Measurements from ENCODE around the gene CCNL2.
"Not testable (repeated sequence)": the region's sequence is repeated elsewhere in the genome, so short reads cannot be mapped to it uniquely, and the experiment has no call there.

Gene CCNL2

DNA sequence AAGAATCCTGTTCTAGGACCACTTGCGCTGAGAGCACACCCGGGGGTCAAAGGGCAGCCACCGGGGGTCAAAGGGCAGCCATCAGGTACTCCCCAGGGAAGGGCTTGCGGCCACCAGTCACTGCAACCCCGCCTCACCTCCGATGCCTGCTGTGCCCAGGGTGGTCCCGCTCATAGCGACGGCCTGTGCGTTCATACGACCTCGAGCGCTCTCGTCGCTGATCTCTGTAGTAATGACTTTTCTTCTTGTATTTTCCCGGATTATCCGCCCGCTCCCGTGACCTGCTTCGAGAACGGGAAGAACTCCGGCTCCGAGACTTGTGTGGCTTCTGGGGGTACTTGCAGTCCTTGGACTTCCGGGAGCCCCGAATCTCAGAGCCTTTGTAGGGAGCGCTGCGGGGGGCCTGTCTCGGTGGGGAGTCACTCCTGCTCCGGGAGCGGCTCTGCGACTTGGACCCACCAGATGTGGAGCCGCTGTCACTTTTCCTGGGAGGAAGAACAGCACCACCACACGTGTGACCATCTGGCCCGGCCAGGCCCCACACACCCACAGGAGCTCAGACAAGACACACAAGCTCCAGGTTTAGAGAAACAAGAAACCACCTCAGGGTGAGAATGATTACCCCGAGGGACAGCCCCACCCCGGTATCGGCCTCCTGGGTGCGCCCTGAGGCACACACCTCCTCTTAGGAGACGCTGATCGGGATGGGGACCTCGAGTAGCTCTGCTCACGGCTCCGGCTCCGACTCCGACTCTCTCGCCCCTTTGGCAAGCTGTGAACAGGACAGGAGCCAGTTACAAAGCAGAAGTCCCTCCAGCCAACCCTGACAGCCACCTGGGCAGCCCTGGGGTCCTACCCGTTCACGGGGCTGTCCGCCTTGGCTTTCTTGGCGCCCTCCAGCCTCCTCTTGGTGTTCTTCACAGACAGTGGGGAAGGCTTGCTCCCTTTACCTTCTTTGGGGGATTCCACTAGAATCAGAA is 11.7 kb downstream of the CCNL2 start:
- Histone ChIP-seq H3K27ac (ENCODE audit: low read length) (no peak overlapping the region), H3K4me3 (ENCODE audit: low read length) (no peak overlapping the region), H3K4me1 (ENCODE audit: insufficient read depth, low read length) (no peaks in the 10 kb centered on the region), H3K27me3 (ENCODE audit: insufficient read depth, low read length) (no peaks in the 10 kb centered on the region), H3K9ac (ENCODE audit: low read depth, low read length) (no peak overlapping the region), H3K36me3 (ENCODE audit: insufficient read depth, low read depth, low read length) (peaks cover 74% of the 10 kb centered on the region), H3K9me3 (ENCODE audit: insufficient read depth, low read depth, low read length) (no peaks in the 10 kb centered on the region)

- Histone ChIP-seq H3K27ac (ENCODE audit: low read length) (no peak overlapping the region), H3K4me3 (ENCODE audit: low read length) (no peak overlapping the region), H3K9me3 (ENCODE audit: insufficient read depth, low read depth, low read length) (no peaks in the 10 kb centered on the region), H3K36me3 (ENCODE audit: insufficient read depth, low read depth, low read length) (peaks cover 59% of the 10 kb centered on the region), H3K4me1 (ENCODE audit: insufficient read depth, low read length) (no peaks in the 10 kb centered on the region), H3K27me3 (ENCODE audit: insufficient read depth, low read length) (no peaks in the 10 kb centered on the region), H3K9ac (ENCODE audit: low read depth, low read length) (no peak overlapping the region)
These were observed 13.2 kb downstream of the CCNL2 start for GRCh38 chr1:1385931-1386330.

- not testable (repeated sequence) for H3K9me3 ChIP-seq (ENCODE audit: insufficient read depth, low read depth, low read length); H3K27ac ChIP-seq (ENCODE audit: low read length); H3K27me3 ChIP-seq (ENCODE audit: insufficient read depth, low read length); H3K4me1 ChIP-seq (ENCODE audit: insufficient read depth, low read length); H3K4me3 ChIP-seq (ENCODE audit: low read length); H3K9ac ChIP-seq (ENCODE audit: low read depth, low read length)
- H3K36me3 ChIP-seq (ENCODE audit: insufficient read depth, low read depth, low read length): peaks cover 53% of the 10 kb centered on the region
These were observed 13.8 kb downstream of the CCNL2 start for GRCh38 chr1:1385339-1385738.

- Histone ChIP-seq H3K36me3 (ENCODE audit: insufficient read depth, low read depth, low read length) (peaks cover 13% of the 10 kb centered on the region), H3K9ac (ENCODE audit: low read depth, low read length) (no peak overlapping the region), H3K4me3 (ENCODE audit: low read length) (no peak overlapping the region), H3K27ac (ENCODE audit: low read length) (no peak overlapping the region), H3K27me3 (ENCODE audit: insufficient read depth, low read length) (no peaks in the 10 kb centered on the region), H3K4me1 (ENCODE audit: insufficient read depth, low read length) (no peaks in the 10 kb centered on the region), H3K9me3 (ENCODE audit: insufficient read depth, low read depth, low read length) (no peaks in the 10 kb centered on the region)
These were observed 17.8 kb downstream of the CCNL2 start for GRCh38 chr1:1381294-1381693.

GRCh38 chr1:1380860-1381259 is 18.3 kb downstream of the CCNL2 start:
- Histone ChIP-seq H3K9me3 (ENCODE audit: insufficient read depth, low read depth, low read length) (no peaks in the 10 kb centered on the region), H3K27me3 (ENCODE audit: insufficient read depth, low read length) (no peaks in the 10 kb centered on the region), H3K9ac (ENCODE audit: low read depth, low read length) (no peak overlapping the region), H3K4me1 (ENCODE audit: insufficient read depth, low read length) (no peaks in the 10 kb centered on the region), H3K27ac (ENCODE audit: low read length) (no peak overlapping the region), H3K36me3 (ENCODE audit: insufficient read depth, low read depth, low read length) (peaks cover 8% of the 10 kb centered on the region), H3K4me3 (ENCODE audit: low read length) (no peak overlapping the region)

DNA sequence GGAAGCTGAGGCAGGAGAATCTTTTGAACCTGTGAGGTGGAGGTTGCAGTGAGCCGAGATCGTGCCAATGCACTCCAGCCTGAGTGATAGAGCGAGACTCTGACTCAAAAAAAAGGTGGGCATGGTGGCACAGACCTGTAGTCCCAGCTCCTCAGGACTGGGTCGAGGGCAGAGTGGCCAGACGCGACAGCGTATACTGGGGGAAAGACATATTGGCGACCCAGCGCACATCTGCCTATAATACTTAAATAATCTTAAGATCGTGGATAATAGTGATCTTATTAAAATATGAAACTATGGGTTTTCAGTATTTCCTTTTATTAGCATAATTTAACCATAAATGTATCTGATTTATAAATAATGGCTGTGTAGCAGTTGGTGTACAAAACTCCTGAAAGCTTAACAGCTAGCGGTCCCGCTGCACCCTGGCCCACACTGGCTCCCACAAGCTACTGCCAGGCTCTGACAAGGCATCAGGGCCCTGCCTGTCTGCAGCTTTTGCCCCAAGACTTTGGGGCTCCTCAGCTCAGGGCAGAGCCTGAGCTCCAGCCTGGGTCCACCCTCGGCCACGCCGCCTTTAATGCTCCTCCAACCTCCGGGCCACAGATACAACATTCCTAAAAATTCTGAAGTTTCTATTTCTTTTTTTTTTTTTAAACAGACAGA is 21.5 kb downstream of the CCNL2 start:
- Histone ChIP-seq H3K4me1 (ENCODE audit: insufficient read depth, low read length) (no peaks in the 10 kb centered on the region), H3K36me3 (ENCODE audit: insufficient read depth, low read depth, low read length) (peaks cover 10% of the 10 kb centered on the region; the same call in 1 of the 2 replicates), H3K27me3 (ENCODE audit: insufficient read depth, low read length) (no peaks in the 10 kb centered on the region), H3K9me3 (ENCODE audit: insufficient read depth, low read depth, low read length) (no peaks in the 10 kb centered on the region), H3K9ac (ENCODE audit: low read depth, low read length) (no peak overlapping the region), H3K4me3 (ENCODE audit: low read length) (no peak overlapping the region), H3K27ac (ENCODE audit: low read length) (no peak overlapping the region)

- H3K9ac ChIP-seq (ENCODE audit: low read depth, low read length): no peak overlapping the region
- H3K36me3 ChIP-seq (ENCODE audit: insufficient read depth, low read depth, low read length): peaks cover 10% of the 10 kb centered on the region; the same call in 1 of the 2 replicates
- no peaks in the 10 kb centered on the region for H3K27me3 ChIP-seq (ENCODE audit: insufficient read depth, low read length)
- H3K4me1 ChIP-seq (ENCODE audit: insufficient read depth, low read length): no peaks in the 10 kb centered on the region
- H3K9me3 ChIP-seq (ENCODE audit: insufficient read depth, low read depth, low read length): no peaks in the 10 kb centered on the region
- no peak overlapping the region for H3K27ac ChIP-seq (ENCODE audit: low read length)
- H3K4me3 ChIP-seq (ENCODE audit: low read length): no peak overlapping the region
These were observed 22.4 kb downstream of the CCNL2 start for GRCh38 chr1:1376551-1377226.

- peak within 1 kb of the TSS; percentile 87 for H3K4me3 ChIP-seq (ENCODE audit: low read length)
- H3K9ac ChIP-seq (ENCODE audit: low read depth, low read length): peak within 1 kb of the TSS; percentile 91
- H3K9me3 ChIP-seq (ENCODE audit: insufficient read depth, low read depth, low read length): no peaks in the 10 kb centered on the region
- H3K36me3 ChIP-seq (ENCODE audit: insufficient read depth, low read depth, low read length): peaks cover 10% of the 10 kb centered on the region; the same call in 1 of the 2 replicates
- H3K27ac ChIP-seq (ENCODE audit: low read length): peak within 1 kb of the TSS; percentile 71
- no peaks in the 10 kb centered on the region for H3K27me3 ChIP-seq (ENCODE audit: insufficient read depth, low read length)
- no peaks in the 10 kb centered on the region for H3K4me1 ChIP-seq (ENCODE audit: insufficient read depth, low read length)
These were observed 24.0 kb downstream of the CCNL2 start, which contains the start of gene AURKAIP1 for GRCh38 chr1:1374929-1375662. Gene AURKAIP1, minus strand, starts transcription at chr1:1375207. Its CDS starts 451 bp downstream, at chr1:1374756.

DNA sequence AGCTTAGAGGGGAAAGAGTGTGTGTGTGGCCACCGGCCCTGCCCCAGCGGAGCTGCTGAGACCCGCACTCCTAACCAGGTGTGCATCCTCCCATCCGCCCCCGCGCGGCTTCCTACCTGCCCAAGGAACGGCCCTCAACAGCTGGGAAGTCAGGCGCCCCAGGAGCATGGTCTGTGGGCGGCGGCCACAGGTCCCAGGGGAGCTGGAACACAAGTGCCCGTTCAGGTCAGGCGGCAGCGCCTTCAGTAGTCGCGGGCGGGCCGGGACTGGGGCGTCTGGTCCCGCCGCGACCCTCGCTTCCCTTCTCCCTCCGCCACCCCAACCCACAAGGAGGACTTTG is 24.6 kb downstream of the CCNL2 start:
- no peaks in the 10 kb centered on the region for H3K27me3 ChIP-seq (ENCODE audit: insufficient read depth, low read length)
- H3K4me3 ChIP-seq (ENCODE audit: low read length): peak overlapping the region; percentile 87
- peak overlapping the region; percentile 65 for H3K27ac ChIP-seq (ENCODE audit: low read length)

DNA sequence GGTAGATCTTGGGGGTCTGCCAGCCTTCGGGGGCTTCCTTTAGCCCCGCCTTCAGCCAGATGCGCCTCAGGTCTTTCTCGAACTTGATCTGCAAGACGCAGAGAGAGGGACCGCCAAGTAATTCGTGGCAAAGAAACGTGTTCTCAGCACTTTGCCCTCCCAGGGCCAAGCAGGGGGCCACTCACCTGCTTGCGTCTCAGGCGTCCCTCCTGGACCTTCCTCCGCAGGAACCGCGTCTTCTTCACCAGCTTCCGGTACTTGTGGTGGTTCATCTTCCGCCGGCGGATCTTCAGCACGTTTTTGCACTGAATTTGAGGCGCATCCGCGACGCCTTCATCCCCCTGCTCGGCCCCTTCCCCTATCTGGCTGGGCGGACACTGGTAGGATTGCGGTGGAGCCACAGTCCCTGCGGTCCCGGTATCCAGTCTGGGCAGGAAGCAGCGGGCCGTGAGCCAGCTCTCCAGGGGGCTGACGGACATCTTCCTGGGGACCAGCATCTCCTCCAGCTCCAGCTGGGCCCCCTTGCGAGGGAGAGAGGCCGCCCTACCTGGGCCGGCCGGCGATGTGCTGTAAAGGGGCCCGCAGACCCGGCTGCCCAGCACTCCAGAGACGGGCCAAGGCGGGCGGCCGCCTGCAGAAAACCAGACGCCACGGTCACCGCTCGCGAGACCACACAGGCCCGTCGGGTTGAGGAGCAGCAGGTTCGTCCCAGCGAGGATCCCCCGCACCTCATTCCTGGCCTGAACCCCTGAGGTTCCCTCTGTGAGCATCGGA is 25.1 kb downstream of the CCNL2 start:
- Histone ChIP-seq H3K27me3 (ENCODE audit: insufficient read depth, low read length) (no peaks in the 10 kb centered on the region), H3K4me1 (ENCODE audit: insufficient read depth, low read length) (no peaks in the 10 kb centered on the region), H3K9me3 (ENCODE audit: insufficient read depth, low read depth, low read length) (no peaks in the 10 kb centered on the region), H3K36me3 (ENCODE audit: insufficient read depth, low read depth, low read length) (peaks cover 10% of the 10 kb centered on the region; the same call in 1 of the 2 replicates), H3K9ac (ENCODE audit: low read depth, low read length) (peak overlapping the region; percentile 91), H3K4me3 (ENCODE audit: low read length) (peak overlapping the region; percentile 87), H3K27ac (ENCODE audit: low read length) (no peak overlapping the region)

More for the DNA sequence above, 24.6 kb downstream of the CCNL2 start:
- H3K9ac ChIP-seq (ENCODE audit: low read depth, low read length): peak overlapping the region; percentile 91
- H3K9me3 ChIP-seq (ENCODE audit: insufficient read depth, low read depth, low read length): no peaks in the 10 kb centered on the region
- H3K4me1 ChIP-seq (ENCODE audit: insufficient read depth, low read length): no peaks in the 10 kb centered on the region
- H3K36me3 ChIP-seq (ENCODE audit: insufficient read depth, low read depth, low read length): peaks cover 10% of the 10 kb centered on the region; the same call in 1 of the 2 replicates
